Liver (tissue), 9 donors: ENCODE measurements around the gene ZDHHC8. TPM values are rescaled to one million over a fixed set of nuclear protein-coding genes. Genes with fewer than 3 reads are reported as not detected.

Source experiments
- DNase-seq: peaks from one replicate; pipeline ENCODE4 v3.0.0-alpha.2; 2017; ENCODE audit warnings: low spot score
- H3K27ac ChIP-seq, 2 donors: one replicate each; pipeline ENCODE4 v1.7.0; 2013; ENCODE audit warnings: inconsistent platforms in 2 of 2, low read length in 2 of 2, control low read depth in 1 of 2, low read depth in 1 of 2, mild to moderate bottlenecking in 1 of 2
- H3K27me3 ChIP-seq, 4 donors: one replicate each; pipeline versions ENCODE4 v1.6.1 to v1.7.0; 2013; ENCODE audit warnings: low read length in 3 of 4, inconsistent platforms in 1 of 4, mild to moderate bottlenecking in 1 of 4, moderate library complexity in 1 of 4; ENCODE audit not compliant: control insufficient read depth in 4 of 4, insufficient read depth in 4 of 4
- H3K36me3 ChIP-seq, 4 donors: one replicate each; pipeline versions ENCODE4 v1.6.1 to v1.7.0; 2013; ENCODE audit warnings: low read length in 3 of 4, mild to moderate bottlenecking in 3 of 4, low read depth in 1 of 4, moderate library complexity in 1 of 4; ENCODE audit not compliant: control insufficient read depth in 4 of 4, insufficient read depth in 3 of 4
- H3K4me1 ChIP-seq, 4 donors: one replicate each; pipeline versions ENCODE4 v1.6.1 to v1.7.0; 2013; ENCODE audit warnings: low read length in 3 of 4, mild to moderate bottlenecking in 3 of 4, moderate library complexity in 1 of 4; ENCODE audit not compliant: control insufficient read depth in 4 of 4, insufficient read depth in 4 of 4
- H3K4me3 ChIP-seq, 3 donors: one replicate each; pipeline versions ENCODE4 v1.6.1 to v1.7.0; 2013; ENCODE audit warnings: low read length in 3 of 3, control low read depth in 1 of 3, low read depth in 1 of 3, mild to moderate bottlenecking in 1 of 3
- H3K9ac ChIP-seq, 2 donors: one replicate each; pipeline ENCODE4 v1.7.0; 2013; ENCODE audit warnings: low read length in 2 of 2, mild to moderate bottlenecking in 2 of 2, moderate library complexity in 2 of 2, control low read depth in 1 of 2, low read depth in 1 of 2
- H3K9me3 ChIP-seq, 4 donors: one replicate each; pipeline versions ENCODE4 v1.6.1 to v1.7.0; 2013; ENCODE audit warnings: low read length in 3 of 4; ENCODE audit not compliant: control insufficient read depth in 4 of 4
- ATF3 ChIP-seq: IDR thresholded peaks from 2 replicates; pipeline ENCODE4 v1.6.1; 2016; ENCODE audit warnings: antibody characterized with exemption
- EGR1 ChIP-seq, 2 donors: IDR thresholded peaks; 2 replicates each; pipeline ENCODE4 v1.6.1; 2016 to 2018; ENCODE audit warnings: antibody characterized with exemption in 2 of 2, low read depth in 2 of 2
- FOXA1 ChIP-seq: IDR thresholded peaks from 2 replicates; pipeline ENCODE4 v1.6.1; 2016; ENCODE audit warnings: antibody characterized with exemption
- FOXA2 ChIP-seq: IDR thresholded peaks from 2 replicates; pipeline ENCODE4 v1.6.1; 2016; ENCODE audit warnings: antibody characterized with exemption
- GABPA ChIP-seq, 2 donors: IDR thresholded peaks in 1 of 2; conservative IDR thresholded peaks in 1 of 2; 2 replicates each; pipeline ENCODE4 v1.6.1; 2016; ENCODE audit warnings: antibody characterized with exemption in 2 of 2, mild to moderate bottlenecking in 1 of 2, moderate library complexity in 1 of 2
- HNF4G ChIP-seq: IDR thresholded peaks from 2 replicates; pipeline ENCODE4 v1.6.1; 2016; ENCODE audit warnings: antibody characterized with exemption
- JUND ChIP-seq, 2 donors: IDR thresholded peaks; 2 replicates each; pipeline ENCODE4 v1.6.1; 2016; ENCODE audit warnings: antibody characterized with exemption in 2 of 2
- NR2F2 ChIP-seq: IDR thresholded peaks from 2 replicates; pipeline ENCODE4 v1.6.1; 2016; ENCODE audit warnings: antibody characterized with exemption
- RAD21 ChIP-seq, 2 donors: IDR thresholded peaks; 2 replicates each; pipeline ENCODE4 v1.6.1; 2016; ENCODE audit warnings: antibody characterized with exemption in 2 of 2, mild to moderate bottlenecking in 2 of 2
- REST ChIP-seq: IDR thresholded peaks from 2 replicates; pipeline ENCODE4 v1.6.1; 2016; ENCODE audit warnings: antibody characterized with exemption, mild to moderate bottlenecking
- RXRA ChIP-seq, 2 donors: IDR thresholded peaks; 2 replicates each; pipeline ENCODE4 v1.6.1; 2017 to 2018; ENCODE audit warnings: antibody characterized with exemption in 2 of 2, mild to moderate bottlenecking in 1 of 2
- SP1 ChIP-seq: IDR thresholded peaks from 2 replicates; pipeline ENCODE4 v1.6.1; 2018; ENCODE audit warnings: antibody characterized with exemption, mild to moderate bottlenecking
- TAF1 ChIP-seq: conservative IDR thresholded peaks from 2 replicates; pipeline ENCODE4 v1.6.1; 2016; ENCODE audit warnings: antibody characterized with exemption, mild to moderate bottlenecking
- YY1 ChIP-seq: IDR thresholded peaks from 2 replicates; pipeline ENCODE4 v1.6.1; 2016; ENCODE audit warnings: antibody characterized with exemption, mild to moderate bottlenecking
- ZBTB33 ChIP-seq: IDR thresholded peaks from 2 replicates; pipeline ENCODE4 v1.6.1; 2016; ENCODE audit warnings: antibody characterized with exemption
- WGBS: extraction: QIAGEN DNeasy Blood & Tissue Kit; methylation state at CpG from one replicate; pipeline ENCODE4 v1.1.7; 2013; 5-methylcytosine and 5-hydroxymethylcytosine counted together
- polyA plus RNA-seq, 2 donors: library from polyadenylated mRNA; stranded (reverse) in 1 of 2; unstranded in 1 of 2; fragments of 200-250 nt in 1 of 2; fragments of >200 nt in 1 of 2; fragmentation: Nextera tagmentation in 1 of 2; extraction: Ambion mirVana in 1 of 2; gene quantifications; one replicate each; pipeline versions ENCODE4 v1.2.1 to v1.2.3, GENCODE V29; 2013 to 2015
- total RNA-seq, 2 donors: library from RNA; depleted of rRNA; stranded (reverse); fragments of >200 nt; gene quantifications; one replicate each; pipeline ENCODE4 v1.2.3, GENCODE V29; 2014
- TF ChIP-seq, protein P1 (sequence below): IDR thresholded peaks from 2 replicates; pipeline ENCODE4 v1.6.1; 2016; ENCODE audit warnings: antibody characterized with exemption
- TF ChIP-seq, protein P2 (sequence below): fragments of 150-350 bp; IDR thresholded peaks from 2 replicates; pipeline ENCODE4 v1.5.1; 2017; ENCODE audit warnings: improper control_type of control experiment, low read depth, low read length; ENCODE audit not compliant: missing input control
- donor health status: healthy.
- donor health status: healthy.
- donor health status: healthy.
- donor health status: healthy.
- donor health status: healthy.

The ZDHHC8 gene
- total and polyA plus RNA-seq, 4 donors: 2.9 to 11.8 (median 6.8) TPM

DNA sequence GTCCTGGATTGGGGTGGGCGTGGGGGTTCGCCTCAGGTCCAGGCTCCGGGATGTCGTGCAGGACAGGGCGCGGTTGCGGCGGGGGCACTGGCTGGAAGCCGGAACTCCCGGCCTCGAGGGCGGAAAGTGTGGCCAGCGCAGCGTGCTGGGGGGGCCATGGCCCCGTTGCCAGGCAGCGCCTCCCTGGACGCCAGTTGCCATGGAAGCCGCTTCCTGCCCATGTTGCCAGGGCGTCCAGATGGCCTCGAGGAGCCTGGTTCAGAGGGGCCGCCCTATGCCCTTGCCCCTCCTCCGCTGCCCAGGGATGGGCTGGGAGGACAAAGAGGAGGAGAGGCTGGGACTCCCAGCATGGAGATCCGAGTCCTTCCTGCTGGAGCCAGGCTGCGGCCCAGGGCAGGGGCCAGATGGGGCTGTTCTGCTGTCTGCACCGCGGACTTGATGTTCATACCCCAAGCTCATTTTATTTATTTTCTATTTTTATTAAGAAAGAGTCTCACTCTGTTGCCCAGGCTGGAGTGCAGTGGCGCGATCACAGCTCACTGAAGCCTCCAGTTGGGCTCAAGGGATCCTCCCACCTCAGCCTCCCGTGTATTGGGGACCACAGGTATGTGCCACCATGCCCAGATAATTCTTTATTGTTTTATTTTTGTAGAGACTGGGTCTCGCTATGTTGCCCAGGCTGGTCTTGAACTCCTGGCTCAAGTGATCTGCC lies 23.9 kb downstream of the ZDHHC8 start:
- no peak for DNase-seq
- H3K9ac ChIP-seq: no peak overlapping the region
- H3K27ac ChIP-seq: no peak overlapping the region
- 65% methylated on average over 30 of the region's 30 CpGs for WGBS
- no peaks in the 10 kb centered on the region for H3K36me3 ChIP-seq
- no peak overlapping the region for H3K4me3 ChIP-seq
- H3K4me1 ChIP-seq: no peaks in the 10 kb centered on the region
- H3K9me3 ChIP-seq: no peaks in the 10 kb centered on the region
- no peaks in the 10 kb centered on the region for H3K27me3 ChIP-seq
- TF ChIP-seq YY1: no peak
- TF ChIP-seq ATF3: no peak
- no peak for TF ChIP-seq JUND (IDR thresholded peaks at IDR 0.05)
- TF ChIP-seq FOXA1: no peak

DNA sequence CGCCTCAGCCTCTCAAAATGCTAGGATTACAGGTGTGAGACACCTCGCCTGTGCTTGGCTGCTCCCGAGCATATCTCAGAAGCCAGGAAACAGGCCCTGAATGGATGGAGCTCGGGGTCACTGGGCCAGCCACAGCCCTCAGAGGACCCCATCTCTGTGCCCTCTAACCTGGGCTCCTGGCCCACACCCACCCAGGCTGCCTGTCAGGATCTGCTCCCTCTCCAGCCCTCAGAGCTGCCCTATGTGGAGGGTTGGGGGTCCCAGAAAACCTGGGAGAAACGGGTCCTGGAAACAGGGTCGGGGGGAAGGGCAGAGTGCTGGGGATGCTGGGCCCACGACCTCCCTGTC lies 24.4 kb downstream of the ZDHHC8 start:
- Histone ChIP-seq H3K9ac (no peak overlapping the region), H3K4me1 (no peaks in the 10 kb centered on the region), H3K4me3 (no peak overlapping the region), H3K27me3 (no peaks in the 10 kb centered on the region), H3K27ac (no peak overlapping the region), H3K9me3 (no peaks in the 10 kb centered on the region), H3K36me3 (no peaks in the 10 kb centered on the region)
- DNase-seq: no peak
- TF ChIP-seq ZBTB33 (no peak), HNF4G (no peak), YY1 (no peak), JUND (IDR thresholded peaks at IDR 0.05) (no peak), GABPA (IDR thresholded peaks at IDR 0.05 in 1 of 2, conservative IDR thresholded peaks at IDR 0.05 in 1 of 2) (no peak), TAF1 (no peak), EGR1 (IDR thresholded peaks at IDR 0.05; ENCODE audit: low read depth in 2 of 2) (no peak), RAD21 (IDR thresholded peaks at IDR 0.05) (no peak), FOXA1 (no peak), FOXA2 (no peak), SP1 (no peak), REST (no peak), RXRA (IDR thresholded peaks at IDR 0.05) (no peak), NR2F2 (no peak)
- TF ChIP-seq, protein P1, sequence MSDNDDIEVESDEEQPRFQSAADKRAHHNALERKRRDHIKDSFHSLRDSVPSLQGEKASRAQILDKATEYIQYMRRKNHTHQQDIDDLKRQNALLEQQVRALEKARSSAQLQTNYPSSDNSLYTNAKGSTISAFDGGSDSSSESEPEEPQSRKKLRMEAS: no peak
- TF ChIP-seq, protein P2, sequence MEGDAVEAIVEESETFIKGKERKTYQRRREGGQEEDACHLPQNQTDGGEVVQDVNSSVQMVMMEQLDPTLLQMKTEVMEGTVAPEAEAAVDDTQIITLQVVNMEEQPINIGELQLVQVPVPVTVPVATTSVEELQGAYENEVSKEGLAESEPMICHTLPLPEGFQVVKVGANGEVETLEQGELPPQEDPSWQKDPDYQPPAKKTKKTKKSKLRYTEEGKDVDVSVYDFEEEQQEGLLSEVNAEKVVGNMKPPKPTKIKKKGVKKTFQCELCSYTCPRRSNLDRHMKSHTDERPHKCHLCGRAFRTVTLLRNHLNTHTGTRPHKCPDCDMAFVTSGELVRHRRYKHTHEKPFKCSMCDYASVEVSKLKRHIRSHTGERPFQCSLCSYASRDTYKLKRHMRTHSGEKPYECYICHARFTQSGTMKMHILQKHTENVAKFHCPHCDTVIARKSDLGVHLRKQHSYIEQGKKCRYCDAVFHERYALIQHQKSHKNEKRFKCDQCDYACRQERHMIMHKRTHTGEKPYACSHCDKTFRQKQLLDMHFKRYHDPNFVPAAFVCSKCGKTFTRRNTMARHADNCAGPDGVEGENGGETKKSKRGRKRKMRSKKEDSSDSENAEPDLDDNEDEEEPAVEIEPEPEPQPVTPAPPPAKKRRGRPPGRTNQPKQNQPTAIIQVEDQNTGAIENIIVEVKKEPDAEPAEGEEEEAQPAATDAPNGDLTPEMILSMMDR: no peak
- 63% methylated on average over 7 of the region's 7 CpGs for WGBS
